HepG2 (cell line): ENCODE data around the gene DENND4B. TPM values are rescaled to one million over a fixed set of nuclear protein-coding genes. Genes with fewer than 3 reads are reported as not detected.
A peak's percentile ranks its signal among the peaks of the same experiment; 100 is the strongest.

Experiments used
- ARNTL ChIP-seq: sonication (generic); formaldehyde crosslinking; IDR thresholded peaks from 2 replicates; pipeline ENCODE4 v1.4.0; 2020; ENCODE audit warnings: mild to moderate bottlenecking, missing genetic modification reagents
- FUBP1 ChIP-seq: sonication (generic); formaldehyde crosslinking; IDR thresholded peaks from 2 replicates; pipeline ENCODE4 v1.5.1; 2020; ENCODE audit warnings: missing genetic modification reagents, mild to moderate bottlenecking, borderline replicate concordance
- GTF2F1 ChIP-seq: fragments of 150-350 bp; IDR thresholded peaks from 2 replicates; pipeline ENCODE4 v1.6.1; 2014; ENCODE audit warnings: low read length
- HDAC1 ChIP-seq: sonication (generic); formaldehyde crosslinking; IDR thresholded peaks from 2 replicates; pipeline ENCODE4 v1.5.1; 2020; ENCODE audit warnings: mild to moderate bottlenecking, missing genetic modification reagents
- KAT7 ChIP-seq: IDR thresholded peaks from 2 replicates; pipeline ENCODE4 v1.6.1; 2018; ENCODE audit warnings: borderline replicate concordance, missing compliant biosample characterization
- KLF6 ChIP-seq: IDR thresholded peaks from 2 replicates; pipeline ENCODE4 v1.8.0; 2016; ENCODE audit warnings: missing biosample characterization, missing genetic modification reagents
- NFIB ChIP-seq: sonication (generic); formaldehyde crosslinking; IDR thresholded peaks from 2 replicates; pipeline ENCODE4 v1.9.0; 2021; ENCODE audit warnings: missing genetic modification reagents, mild to moderate bottlenecking, borderline replicate concordance
- NPAS2 ChIP-seq: sonication (generic); formaldehyde crosslinking; IDR thresholded peaks from 2 replicates; pipeline ENCODE4 v1.8.0; 2022; ENCODE audit warnings: mild to moderate bottlenecking, missing genetic modification reagents, borderline replicate concordance
- PITX1 ChIP-seq: sonication (generic); formaldehyde crosslinking; IDR thresholded peaks from 2 replicates; pipeline ENCODE4 v1.5.1; 2020; ENCODE audit warnings: mild to moderate bottlenecking, missing genetic modification reagents
- SMARCE1 ChIP-seq: fragments of 450-650 bp; IDR thresholded peaks from 2 replicates; pipeline ENCODE4 v1.6.1; 2017; ENCODE audit warnings: borderline replicate concordance
- TCF7L2 ChIP-seq: IDR thresholded peaks from 2 replicates; pipeline ENCODE4 v1.6.1; 2011; ENCODE audit warnings: mild to moderate bottlenecking, low read depth, low read length, moderate library complexity
- TFE3 ChIP-seq: IDR thresholded peaks from 2 replicates; pipeline ENCODE4 v1.6.1; 2016
- TSC22D2 ChIP-seq: sonication (generic); formaldehyde crosslinking; IDR thresholded peaks from 2 replicates; pipeline ENCODE4 v1.5.1; 2020; ENCODE audit warnings: missing genetic modification reagents, mild to moderate bottlenecking, borderline replicate concordance
- ZC3H13 ChIP-seq: sonication (generic); formaldehyde crosslinking; IDR thresholded peaks from 2 replicates; pipeline ENCODE4 v1.8.1; 2023; ENCODE audit warnings: mild to moderate bottlenecking, missing genetic modification reagents, moderate library complexity
- ZHX1 ChIP-seq: sonication (generic); formaldehyde crosslinking; IDR thresholded peaks from 2 replicates; pipeline ENCODE4 v1.8.1; 2022; ENCODE audit warnings: low read depth, mild to moderate bottlenecking, missing genetic modification reagents
- ZMAT3 ChIP-seq: sonication (generic); formaldehyde crosslinking; conservative IDR thresholded peaks from 2 replicates; pipeline ENCODE4 v1.7.0; 2021; ENCODE audit warnings: missing genetic modification reagents
- ZNF354B ChIP-seq: sonication (generic); formaldehyde crosslinking; IDR thresholded peaks from 2 replicates; pipeline ENCODE4 v1.8.0; 2022; ENCODE audit warnings: mild to moderate bottlenecking, missing genetic modification reagents
- ZNF451 ChIP-seq: sonication (generic); formaldehyde crosslinking; IDR thresholded peaks from 2 replicates; pipeline ENCODE4 v1.5.0; 2020; ENCODE audit warnings: mild to moderate bottlenecking, missing genetic modification reagents
- ZNF572 ChIP-seq: sonication (generic); formaldehyde crosslinking; IDR thresholded peaks from 2 replicates; pipeline ENCODE4 v1.5.1; 2020; ENCODE audit warnings: mild to moderate bottlenecking, missing genetic modification reagents
- ZNF75D ChIP-seq: sonication (generic); formaldehyde crosslinking; IDR thresholded peaks from 2 replicates; pipeline ENCODE4 v1.8.1; 2023; ENCODE audit warnings: missing genetic modification reagents, mild to moderate bottlenecking, borderline replicate concordance
- ZNF878 ChIP-seq: sonication (generic); formaldehyde crosslinking; IDR thresholded peaks from 2 replicates; pipeline ENCODE4 v1.8.1; 2023; ENCODE audit warnings: mild to moderate bottlenecking, missing genetic modification reagents, moderate library complexity
- polyA plus RNA-seq, 8 experiments: library from polyadenylated mRNA; depleted of rRNA in 3 of 8; stranded (reverse) in 7 of 8; unstranded in 1 of 8; fragments of >200 nt; fragmentation: Illumina TruSeq in 4 of 8; extraction: Trizol in 4 of 8; gene quantifications; 2 replicates each; pipeline versions ENCODE4 v1.2.1 to v1.2.3, GENCODE V29; 2011 to 2016; ENCODE audit warnings: low read depth in 4 of 8, missing spikeins in 1 of 8, mixed read lengths in 1 of 8; ENCODE audit not compliant: insufficient read depth in 1 of 8
- total RNA-seq, 5 experiments: library from RNA; depleted of rRNA; stranded (reverse); fragments of >200 nt; fragmentation: Illumina TruSeq; extraction: Trizol; gene quantifications; 2 replicates each; pipeline ENCODE4 v1.2.3, GENCODE V29; 2016; ENCODE audit warnings: low read depth in 1 of 5

Gene DENND4B
- total and polyA plus RNA-seq, 2 of the 13 experiments (the other 11 are each of a cell fraction or from before 2014, with no cell fraction given), result 15.1 to 20.3 TPM

GRCh38 chr1:153990468-153991150, 44.1 kb upstream of the DENND4B start, which contains the start of gene RPS27 (continued):
- TF ChIP-seq ZC3H13 (CRISPR knock-in tag) (0 out of 2 replicates have a peak, but pooled peaks have one; percentile 29), FUBP1 (CRISPR knock-in tag) (no peak), ZNF75D (no peak), ARNTL (CRISPR knock-in tag) (peak; percentile 66; the same call in 1 of the 2 replicates), KLF6 (CRISPR knock-in tag) (no peak; the same call in 1 of the 2 replicates), GTF2F1 (peak; percentile 95), NPAS2 (CRISPR knock-in tag) (no peak), TFE3 (CRISPR knock-in tag) (peak; percentile 84), TSC22D2 (CRISPR knock-in tag) (peak; percentile 98), ZHX1 (peak; percentile 98), HDAC1 (CRISPR knock-in tag) (peak; percentile 79), ZNF354B (no peak), ZMAT3 (peak; percentile 69; the same call in 1 of the 2 replicates), ZNF572 (CRISPR knock-in tag) (0 out of 2 replicates have a peak, but pooled peaks have one; percentile 76), ZNF451 (peak; percentile 50; the same call in 1 of the 2 replicates), TCF7L2 (peak; percentile 92), NFIB (CRISPR knock-in tag) (no peak), ZNF878 (CRISPR knock-in tag) (peak; percentile 75), PITX1 (peak; percentile 58), SMARCE1 (no peak), KAT7 (peak; percentile 62; the same call in 1 of the 2 replicates)
